ENCODE results near the gene PDK2. TPM values are rescaled to one million over a fixed set of nuclear protein-coding genes. Genes with fewer than 3 reads are reported as not detected.

PDK2 gene
- total RNA-seq, 4 donors from 2014 or later = 42.5 to 79.3 (median 64.5) TPM

DNA sequence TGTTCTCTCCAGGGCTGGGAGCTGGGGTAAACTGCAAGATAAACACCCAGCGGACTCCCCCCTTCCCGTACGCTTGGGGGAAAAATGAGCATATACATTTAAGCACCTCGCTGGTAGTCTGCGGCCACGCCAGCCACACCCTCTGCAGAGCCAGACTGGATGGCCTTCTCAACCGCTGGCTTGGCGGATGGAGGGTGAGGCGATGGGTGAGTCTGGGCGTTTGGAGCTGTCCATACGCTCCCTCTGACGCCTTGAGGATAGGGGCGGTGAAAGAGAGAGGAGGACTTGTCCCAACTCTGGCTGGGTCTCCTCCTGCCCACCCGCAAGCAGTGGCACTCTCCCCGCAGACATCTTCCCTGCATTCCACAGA is 38.2 kb upstream of the PDK2 start:
- no peaks in the 10 kb centered on the region for H3K9me3 ChIP-seq
- DNase-seq = peak; percentile 45 to 53
- peak in 1 of 2 donors; percentile 9 for TF ChIP-seq POLR2A (IDR thresholded peaks at IDR 0.05)
- no peak for TF ChIP-seq CTCF (IDR thresholded peaks at IDR 0.05)
- H3K4me3 ChIP-seq (replicated peaks in 1 of 3) = peak overlapping the region; percentile 50 to 95 (median 91)
- no peaks in the 10 kb centered on the region for H3K27me3 ChIP-seq
- peaks cover 37 to 77% of the 10 kb centered on the region in 2 donors for H3K4me1 ChIP-seq
- H3K27ac ChIP-seq = peak overlapping the region; percentile 92 to 99 (median 93)
- intact Hi-C loops (cut with DNase I) = no loop called here
- 19 to 24% methylated on average over 14 to 15 of the region's 15 CpGs for WGBS, 2 donors
- H3K36me3 ChIP-seq = peaks cover 0 to 5% of the 10 kb centered on the region in 2 donors

- peaks cover 0 to 5% of the 10 kb centered on the region in 2 donors for H3K36me3 ChIP-seq
- no peak for DNase-seq
- H3K4me1 ChIP-seq = peaks cover 44 to 77% of the 10 kb centered on the region in 2 donors
- H3K9me3 ChIP-seq = no peaks in the 10 kb centered on the region
- 52 to 80% methylated on average over 7 to 9 of the region's 9 CpGs for WGBS, 2 donors
- intact Hi-C loops (cut with DNase I) = no loop called here
- peak overlapping the region; percentile 92 to 99 (median 93) for H3K27ac ChIP-seq
- TF ChIP-seq POLR2A (IDR thresholded peaks at IDR 0.05) = no peak
- TF ChIP-seq CTCF (IDR thresholded peaks at IDR 0.05) = no peak
- H3K4me3 ChIP-seq (replicated peaks in 1 of 3) = peak overlapping the region in 1 of 3 donors; percentile 95
- H3K27me3 ChIP-seq = no peaks in the 10 kb centered on the region
Observed at GRCh38 chr17:50057521-50057991, 37.6 kb upstream of the PDK2 start.

DNA sequence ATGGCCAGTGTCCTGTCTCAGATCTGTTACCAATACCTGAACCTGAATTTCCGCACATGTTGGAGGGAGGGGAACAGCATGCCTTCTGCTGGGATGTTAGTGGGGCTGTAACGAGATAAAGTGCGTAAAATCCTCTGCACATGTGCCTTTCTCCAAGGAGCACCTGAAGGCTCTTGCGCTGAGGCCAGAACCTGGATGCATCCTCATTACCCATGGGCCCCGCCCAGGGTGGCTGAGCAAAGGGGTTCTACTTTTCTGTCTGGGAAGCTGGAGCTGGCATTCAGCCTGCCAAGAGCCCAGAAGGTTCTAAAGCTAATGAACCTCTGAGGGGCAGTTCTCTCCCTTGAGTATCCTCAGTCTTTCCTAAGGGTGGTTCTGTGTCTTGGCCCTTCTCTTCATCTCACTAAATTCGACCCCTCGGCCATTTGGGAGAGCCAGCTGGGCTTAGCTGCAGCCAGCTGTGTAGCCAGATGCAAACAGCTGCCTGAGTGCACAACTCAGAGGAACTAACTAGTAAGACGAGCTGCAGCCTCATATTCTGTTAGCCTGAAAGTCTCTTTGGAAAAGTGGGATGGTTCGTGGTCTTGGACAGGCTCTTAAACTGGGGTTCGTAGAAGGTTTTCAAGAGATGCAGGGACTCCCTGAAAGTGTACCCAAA is 36.7 kb upstream of the PDK2 start:
- Histone ChIP-seq H3K4me3 (replicated peaks in 1 of 3) (no peak overlapping the region), H3K27me3 (no peaks in the 10 kb centered on the region), H3K36me3 (peaks cover 0 to 5% of the 10 kb centered on the region in 2 donors), H3K27ac (peak overlapping the region; percentile 71 to 99 (median 79)), H3K9me3 (no peaks in the 10 kb centered on the region), H3K4me1 (peaks cover 51 to 77% of the 10 kb centered on the region in 2 donors)
- WGBS, 2 donors = 81 to 84% methylated on average over 10 of the region's 10 CpGs
- no peak for DNase-seq
- TF ChIP-seq CTCF (IDR thresholded peaks at IDR 0.05) (no peak), POLR2A (IDR thresholded peaks at IDR 0.05) (no peak)
- intact Hi-C loops (cut with DNase I) = no loop called here

DNA sequence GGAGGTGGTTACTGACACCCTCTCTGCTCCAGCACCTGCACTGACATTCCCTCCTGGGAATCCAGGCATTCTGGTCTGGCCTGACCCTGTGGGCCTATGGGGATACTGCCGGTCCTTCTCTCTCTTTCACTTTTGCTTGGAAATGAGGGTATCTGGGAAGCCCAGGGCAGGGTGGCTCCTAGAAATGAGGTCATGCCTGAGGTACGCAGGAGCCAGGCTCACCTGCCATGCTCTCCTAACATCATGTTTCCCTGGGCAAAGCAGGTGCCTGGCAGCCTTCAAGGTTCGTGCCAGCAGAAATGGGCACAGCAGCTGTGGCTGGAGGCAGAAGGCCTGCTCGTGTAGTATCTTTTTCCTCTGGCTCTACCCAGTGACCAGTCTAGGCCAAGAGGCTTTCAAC is 35.9 kb upstream of the PDK2 start:
- H3K27ac ChIP-seq = peak overlapping the region; percentile 71 to 99 (median 79)
- no peaks in the 10 kb centered on the region for H3K9me3 ChIP-seq
- peaks cover 57 to 80% of the 10 kb centered on the region in 2 donors for H3K4me1 ChIP-seq
- no peak overlapping the region for H3K4me3 ChIP-seq (replicated peaks in 1 of 3)
- H3K36me3 ChIP-seq = peaks cover 0 to 5% of the 10 kb centered on the region in 2 donors
- intact Hi-C loops (cut with DNase I) = no loop called here
- WGBS, 2 donors = 43 to 73% methylated on average over 4 of the region's 4 CpGs
- H3K27me3 ChIP-seq = no peaks in the 10 kb centered on the region
- peak in 1 of 2 donors; percentile 22 for TF ChIP-seq POLR2A (IDR thresholded peaks at IDR 0.05)
- no peak for TF ChIP-seq CTCF (IDR thresholded peaks at IDR 0.05)
- DNase-seq = peak; percentile 38 to 48

DNA sequence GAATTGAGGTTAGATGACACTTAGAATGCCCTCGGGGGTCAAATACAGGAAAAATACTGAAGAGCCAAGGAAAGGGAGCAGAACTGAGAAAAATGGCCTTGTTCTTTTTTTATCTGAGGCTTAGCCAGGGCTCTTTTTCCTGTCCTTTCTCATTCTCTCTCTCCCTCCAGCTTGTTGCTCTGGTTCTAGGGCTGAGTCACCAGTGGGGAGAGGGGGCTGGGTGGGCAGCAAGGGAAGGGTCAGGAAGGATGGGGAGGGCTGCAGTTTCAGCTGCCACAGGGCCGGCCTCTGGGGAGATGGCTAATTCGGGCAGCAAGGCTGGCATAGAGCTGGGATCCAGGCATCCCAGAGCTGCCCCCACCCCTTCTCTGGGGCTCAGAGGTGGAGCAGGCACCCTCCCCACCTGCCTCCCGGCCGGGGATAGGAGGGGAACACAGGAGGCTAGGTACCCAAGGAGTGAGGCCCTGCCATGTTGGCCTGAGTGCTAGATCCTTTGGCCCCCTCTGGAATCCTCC is 35.3 kb upstream of the PDK2 start:
- no peaks in the 10 kb centered on the region for H3K9me3 ChIP-seq
- H3K27ac ChIP-seq = peak overlapping the region; percentile 71 to 99 (median 79)
- WGBS, 2 donors = 26 to 42% methylated on average over 3 to 5 of the region's 5 CpGs
- peak in 1 of 2 donors; percentile 24 for DNase-seq
- H3K27me3 ChIP-seq = no peaks in the 10 kb centered on the region
- intact Hi-C loops (cut with DNase I) = no loop called here
- H3K4me1 ChIP-seq = peaks cover 54 to 80% of the 10 kb centered on the region in 2 donors
- no peak overlapping the region for H3K4me3 ChIP-seq (replicated peaks in 1 of 3)
- TF ChIP-seq CTCF (IDR thresholded peaks at IDR 0.05) (no peak), POLR2A (IDR thresholded peaks at IDR 0.05) (no peak)
- H3K36me3 ChIP-seq = peaks cover 0 to 5% of the 10 kb centered on the region in 2 donors
